ENCODE measurements around the gene SMIM35.

DNA sequence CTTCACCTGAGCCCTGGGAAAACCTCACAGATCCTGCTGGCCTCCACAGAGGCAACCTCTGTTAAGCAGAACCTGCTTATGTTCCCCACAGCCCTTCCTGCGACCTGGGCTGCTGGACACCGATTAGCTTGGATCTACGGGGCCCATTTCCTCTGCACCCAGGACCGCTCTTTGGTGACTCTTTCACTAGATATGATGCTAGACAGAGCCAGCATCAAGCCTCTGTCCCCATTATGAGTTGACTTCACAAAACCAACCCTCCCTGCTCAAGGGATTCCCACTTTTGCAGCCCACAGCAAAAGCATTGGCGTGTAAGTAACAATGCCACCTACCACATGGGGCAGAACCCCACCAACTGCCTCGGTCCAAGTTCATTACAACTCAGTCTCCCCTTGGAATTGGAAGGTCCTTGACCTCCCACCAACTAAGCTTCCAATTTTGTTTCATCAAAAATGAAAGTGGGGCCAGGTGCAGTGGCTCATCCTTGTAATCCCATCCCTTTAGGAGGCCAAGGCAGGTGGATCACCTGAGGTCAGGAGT is 25.1 kb downstream of the SMIM35 start:
- no peak for TF ChIP-seq CTCF (IDR thresholded peaks at IDR 0.05)
- TF ChIP-seq EP300 (IDR thresholded peaks at IDR 0.05), result no peak

All from upper lobe of left lung (tissue), 4 donors.